Midbrain (tissue), 1 donor: ENCODE measurements around the gene BFSP2.
"Not testable (repeated sequence)": the region's sequence is repeated elsewhere in the genome, so short reads cannot be mapped to it uniquely, and the experiment has no call there.

ENCODE experiments used
- DNase-seq: peaks from one replicate; lab custom pipeline; 2025; lab: John Stamatoyannopoulos, UW

BFSP2 gene

GRCh38 chr3:133520286-133520685 lies 120.4 kb downstream of the BFSP2 start:
- no peak for DNase-seq

DNA sequence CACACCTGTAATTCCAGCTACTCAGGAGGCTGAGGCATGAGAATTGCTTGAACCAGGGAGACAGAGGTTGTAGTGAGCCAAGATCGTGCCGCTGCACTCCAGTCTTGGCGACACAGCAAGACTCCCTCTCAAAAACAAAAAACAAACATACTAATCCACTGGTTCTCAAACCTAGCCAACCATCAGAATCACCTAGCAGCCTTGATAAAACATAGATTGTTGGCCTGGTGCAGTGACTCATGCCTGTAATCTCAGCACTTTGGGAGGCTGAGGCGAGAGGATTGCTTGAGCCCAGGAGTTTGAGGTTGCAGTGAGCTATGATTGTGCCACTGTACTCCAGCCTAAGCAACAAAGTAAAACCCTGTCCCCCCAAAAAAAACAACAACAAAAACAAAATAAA lies 121.1 kb downstream of the BFSP2 start:
- DNase-seq, result not testable (repeated sequence)

- DNase-seq, result no peak
Measured at GRCh38 chr3:133521946-133522345, 122.1 kb downstream of the BFSP2 start.

GRCh38 chr3:133523758-133524157 lies 123.9 kb downstream of the BFSP2 start:
- DNase-seq, result not testable (repeated sequence)
